ENCODE measurements around the gene STK32C. TPM values are rescaled to one million over a fixed set of nuclear protein-coding genes. Genes with fewer than 3 reads are reported as not detected.

The STK32C gene
- total and polyA plus RNA-seq, 8 donors: 3.3 to 13.2 (median 5.2) TPM

GRCh38 chr10:132199854-132200311 is 107.9 kb downstream of the STK32C start:
- intact Hi-C loops (cut with DNase I): no loop called here
- FAIRE-seq: no peak
- Histone ChIP-seq H3K9me3 (no peaks in the 10 kb centered on the region), H3K27me3 (no peaks in the 10 kb centered on the region), H3K36me3 (no peaks in the 10 kb centered on the region), H3K4me1 (no peaks in the 10 kb centered on the region), H3K4me3 (no peak overlapping the region), H3K27ac (no peak overlapping the region)
- DNase-seq: peak in 2 of 6 donors; percentile 50 to 64
- no peak for ATAC-seq
- 50 to 68% methylated on average over 13 to 16 of the region's 16 CpGs for WGBS, 2 donors
- no peak for TF ChIP-seq CTCF (IDR thresholded peaks at IDR 0.05)

GRCh38 chr10:132199268-132199853 is 108.4 kb downstream of the STK32C start:
- FAIRE-seq (no peak), ATAC-seq (no peak), DNase-seq (no peak)
- intact Hi-C loops (cut with DNase I): no loop called here
- no peaks in the 10 kb centered on the region for H3K4me1 ChIP-seq
- no peak overlapping the region for H3K27ac ChIP-seq
- 54 to 65% methylated on average over 11 of the region's 11 CpGs for WGBS, 2 donors
- TF ChIP-seq CTCF (IDR thresholded peaks at IDR 0.05): no peak
- no peaks in the 10 kb centered on the region for H3K27me3 ChIP-seq
- H3K36me3 ChIP-seq: no peaks in the 10 kb centered on the region
- no peak overlapping the region for H3K4me3 ChIP-seq
- H3K9me3 ChIP-seq: no peaks in the 10 kb centered on the region

- intact Hi-C loops (cut with DNase I): no loop called here
- H3K27me3 ChIP-seq: no peaks in the 10 kb centered on the region
- no peaks in the 10 kb centered on the region for H3K4me1 ChIP-seq
- FAIRE-seq (no peak), DNase-seq (peak in 1 of 6 donors; percentile 71), ATAC-seq (no peak)
- no peak overlapping the region for H3K27ac ChIP-seq
- WGBS, 2 donors: 66 to 82% methylated on average over 34 to 35 of the region's 35 CpGs
- H3K9me3 ChIP-seq: no peaks in the 10 kb centered on the region
- H3K4me3 ChIP-seq: no peak overlapping the region
- no peak for TF ChIP-seq CTCF (IDR thresholded peaks at IDR 0.05)
- no peaks in the 10 kb centered on the region for H3K36me3 ChIP-seq
Observed at GRCh38 chr10:132198381-132199181, 109.2 kb downstream of the STK32C start.

GRCh38 chr10:132198068-132198370 is 109.7 kb downstream of the STK32C start:
- no peak for ATAC-seq
- TF ChIP-seq CTCF (IDR thresholded peaks at IDR 0.05): no peak
- 46 to 57% methylated on average over 3 of the region's 3 CpGs for WGBS, 2 donors
- Histone ChIP-seq H3K4me1 (no peaks in the 10 kb centered on the region), H3K4me3 (no peak overlapping the region), H3K36me3 (no peaks in the 10 kb centered on the region), H3K9me3 (no peaks in the 10 kb centered on the region), H3K27ac (no peak overlapping the region), H3K27me3 (no peaks in the 10 kb centered on the region)
- DNase-seq: no peak
- intact Hi-C loops (cut with DNase I): no loop called here
- FAIRE-seq: no peak

Data from pancreas (tissue), 10 donors.